Thyroid gland (tissue), 4 donors: ENCODE measurements around the gene TPRG1.

Source experiments
- POLR2A ChIP-seq, 2 donors: fragments of 450-650 bp; IDR thresholded peaks; one replicate each; pipeline ENCODE4 v1.6.1; 2017; ENCODE audit warnings: antibody characterized with exemption in 2 of 2, mild to moderate bottlenecking in 2 of 2, moderate library complexity in 1 of 2
- TF ChIP-seq, protein P1 (sequence below), 6 experiments: fragments of 200-600 bp in 3 of 6; fragments of 450-650 bp in 3 of 6; sonication (generic) in 3 of 6; IDR thresholded peaks; one replicate each; pipeline ENCODE4 v1.5.1; 2016 to 2019; ENCODE audit warnings: antibody characterized with exemption in 6 of 6, mild to moderate bottlenecking in 2 of 6, inconsistent platforms in 1 of 6, moderate library complexity in 1 of 6

DNA sequence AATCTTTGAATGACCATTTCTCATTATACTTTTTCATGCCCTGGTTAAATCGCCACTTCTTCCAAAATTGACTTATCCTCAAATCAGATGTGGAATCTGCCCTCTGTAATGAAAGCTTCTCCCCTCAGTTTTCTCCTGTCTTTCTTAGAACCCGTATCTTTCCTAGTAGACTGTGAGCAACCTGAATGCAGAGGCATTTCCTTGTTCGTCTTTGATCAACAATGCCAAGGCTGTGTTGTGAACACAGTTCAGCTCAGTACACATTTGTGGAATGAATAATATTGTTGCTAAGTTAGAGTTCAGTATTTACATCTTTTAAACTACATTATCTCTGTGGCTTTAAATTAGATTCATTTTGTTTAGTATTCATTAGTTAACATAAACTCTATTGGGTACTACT lies 123.3 kb downstream of the TPRG1 start:
- no peak for TF ChIP-seq POLR2A (IDR thresholded peaks at IDR 0.05)
- TF ChIP-seq, protein P1, sequence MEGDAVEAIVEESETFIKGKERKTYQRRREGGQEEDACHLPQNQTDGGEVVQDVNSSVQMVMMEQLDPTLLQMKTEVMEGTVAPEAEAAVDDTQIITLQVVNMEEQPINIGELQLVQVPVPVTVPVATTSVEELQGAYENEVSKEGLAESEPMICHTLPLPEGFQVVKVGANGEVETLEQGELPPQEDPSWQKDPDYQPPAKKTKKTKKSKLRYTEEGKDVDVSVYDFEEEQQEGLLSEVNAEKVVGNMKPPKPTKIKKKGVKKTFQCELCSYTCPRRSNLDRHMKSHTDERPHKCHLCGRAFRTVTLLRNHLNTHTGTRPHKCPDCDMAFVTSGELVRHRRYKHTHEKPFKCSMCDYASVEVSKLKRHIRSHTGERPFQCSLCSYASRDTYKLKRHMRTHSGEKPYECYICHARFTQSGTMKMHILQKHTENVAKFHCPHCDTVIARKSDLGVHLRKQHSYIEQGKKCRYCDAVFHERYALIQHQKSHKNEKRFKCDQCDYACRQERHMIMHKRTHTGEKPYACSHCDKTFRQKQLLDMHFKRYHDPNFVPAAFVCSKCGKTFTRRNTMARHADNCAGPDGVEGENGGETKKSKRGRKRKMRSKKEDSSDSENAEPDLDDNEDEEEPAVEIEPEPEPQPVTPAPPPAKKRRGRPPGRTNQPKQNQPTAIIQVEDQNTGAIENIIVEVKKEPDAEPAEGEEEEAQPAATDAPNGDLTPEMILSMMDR (IDR thresholded peaks at IDR 0.05), result no peak
